GM21447 (cell line): ENCODE data around the gene PKD1.

Source experiments
- ATAC-seq: cut with Tn5 transposase; IDR thresholded peaks from one replicate; pipeline ENCODE4 v1.9.1; 2021; ENCODE audit not compliant: unreplicated experiment

The PKD1 gene

DNA sequence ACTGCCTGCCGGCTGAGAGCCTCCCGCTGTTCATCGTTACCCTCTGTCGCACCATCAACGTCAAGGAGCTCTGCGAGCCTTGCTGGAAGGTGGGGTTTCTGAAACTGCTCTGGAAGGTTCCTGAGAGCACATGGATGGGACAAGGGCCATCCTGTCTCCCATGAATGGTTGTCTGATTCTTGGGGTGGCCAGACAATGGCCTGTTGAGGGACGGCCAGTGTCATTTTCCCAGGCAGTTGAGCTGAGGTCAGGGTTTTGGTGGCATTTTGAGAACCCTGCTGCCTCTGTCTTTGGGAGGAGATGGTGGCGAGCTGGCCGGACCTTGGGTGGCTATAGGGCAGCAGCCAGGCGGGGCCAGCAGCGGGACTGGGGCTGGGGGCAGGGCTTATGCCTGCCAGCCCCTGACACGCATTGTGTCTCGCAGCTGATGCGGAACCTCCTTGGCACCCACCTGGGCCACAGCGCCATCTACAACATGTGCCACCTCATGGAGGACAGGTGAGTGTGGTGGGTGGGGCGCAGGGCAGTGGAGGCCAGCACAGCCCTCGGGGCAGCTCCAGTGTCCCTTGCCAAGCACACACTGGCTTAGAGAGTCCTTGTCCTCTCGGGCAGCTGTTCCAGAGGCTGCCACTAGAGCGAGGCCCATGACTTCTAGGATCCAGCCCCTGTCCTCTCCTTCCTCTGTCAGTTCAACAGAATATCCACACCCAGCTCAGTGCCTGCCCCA lies 78.9 kb downstream of the PKD1 start:
- no peak for ATAC-seq

DNA sequence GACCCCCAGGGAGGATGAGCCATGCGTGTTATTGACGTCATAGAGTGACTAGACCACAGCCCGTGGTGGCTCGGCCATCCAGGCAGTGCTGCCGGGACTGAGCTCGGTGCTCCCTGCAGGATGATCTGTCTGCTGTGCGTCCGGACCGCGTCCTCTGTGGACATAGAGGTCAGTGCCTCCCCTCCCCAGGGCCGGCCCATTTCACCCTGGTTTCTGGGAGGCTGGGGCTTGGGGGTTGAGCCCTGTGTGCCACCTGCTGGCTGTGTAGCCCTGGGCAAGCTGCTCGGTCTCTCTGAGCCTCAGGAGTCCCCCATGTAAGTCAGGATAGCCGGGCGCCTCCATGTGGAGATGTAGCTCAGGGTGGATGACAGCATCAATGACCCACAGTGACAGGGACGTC lies 79.6 kb downstream of the PKD1 start:
- no peak for ATAC-seq

DNA sequence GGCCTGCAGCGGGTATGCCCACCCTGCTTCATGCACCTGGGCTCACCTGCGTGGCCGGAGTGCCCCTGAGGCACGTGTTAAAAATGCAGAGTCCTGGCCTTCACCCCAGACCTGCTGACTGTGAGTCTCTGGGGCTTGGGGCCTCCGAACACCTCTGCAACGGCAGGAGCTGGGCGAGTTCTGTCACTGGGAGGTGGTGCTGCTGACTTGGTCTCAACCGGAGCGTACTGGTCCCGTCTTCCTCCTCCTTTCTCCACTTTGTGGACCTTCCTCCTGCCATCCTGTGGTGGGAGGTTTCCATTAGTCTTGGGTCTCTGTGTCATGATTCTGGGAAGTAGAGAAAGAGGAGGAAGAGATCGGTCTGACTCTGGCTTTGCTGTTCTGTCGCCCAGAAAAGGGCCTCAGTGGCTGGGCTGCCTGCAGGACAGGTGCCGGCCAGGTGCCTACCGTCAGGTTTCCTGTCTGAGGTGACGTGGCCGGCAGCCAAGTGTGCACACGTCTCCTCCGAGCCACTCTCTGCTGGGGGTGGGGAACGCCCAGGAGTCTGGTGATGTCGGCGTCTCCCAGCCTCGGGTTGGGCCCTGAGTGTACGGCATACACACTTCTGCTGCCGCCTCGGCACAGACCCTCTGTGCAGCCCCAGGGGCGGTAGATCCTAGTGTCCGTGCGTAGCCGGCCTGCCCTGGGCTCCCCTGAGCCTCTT lies 81.0 kb downstream of the PKD1 start:
- ATAC-seq: no peak

DNA sequence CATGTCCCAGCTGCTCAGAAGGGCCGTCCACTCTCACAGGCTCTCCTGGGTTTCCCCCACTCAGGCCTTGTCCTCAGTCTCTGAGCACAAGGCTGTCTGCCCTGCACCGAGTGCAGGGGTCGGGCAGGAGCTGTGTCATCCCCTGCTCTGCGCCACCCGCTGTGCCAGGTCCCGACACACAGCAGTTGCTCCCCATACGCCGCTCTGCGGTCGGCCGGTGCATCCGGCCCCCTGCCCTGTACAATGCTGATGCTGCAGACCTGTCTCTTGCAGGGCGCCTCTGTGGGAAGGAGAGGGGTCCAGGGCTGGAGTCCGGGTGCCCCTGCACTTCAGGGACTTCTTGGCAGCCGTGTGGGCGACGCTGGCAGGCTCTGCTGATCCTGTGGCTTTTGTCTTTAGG lies 81.8 kb downstream of the PKD1 start:
- ATAC-seq: no peak

DNA sequence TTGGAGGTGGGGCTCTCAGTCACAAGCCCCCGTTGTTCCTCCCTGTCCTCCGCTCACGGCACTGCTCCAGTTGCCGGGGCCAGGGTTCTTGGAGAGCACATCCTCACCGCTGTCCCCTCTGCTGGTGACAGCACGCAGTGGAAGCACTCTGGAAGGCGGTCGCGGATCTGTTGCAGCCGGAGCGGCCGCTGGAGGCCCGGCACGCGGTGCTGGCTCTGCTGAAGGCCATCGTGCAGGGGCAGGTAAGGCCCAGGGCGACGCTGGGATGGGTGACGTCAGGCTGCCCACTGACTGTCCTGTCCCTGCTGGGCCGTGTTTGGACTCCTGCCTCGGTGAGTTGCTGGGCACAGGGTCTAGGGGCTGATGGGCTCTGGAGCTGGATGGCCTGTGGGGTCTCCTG lies 82.5 kb downstream of the PKD1 start:
- no peak for ATAC-seq

DNA sequence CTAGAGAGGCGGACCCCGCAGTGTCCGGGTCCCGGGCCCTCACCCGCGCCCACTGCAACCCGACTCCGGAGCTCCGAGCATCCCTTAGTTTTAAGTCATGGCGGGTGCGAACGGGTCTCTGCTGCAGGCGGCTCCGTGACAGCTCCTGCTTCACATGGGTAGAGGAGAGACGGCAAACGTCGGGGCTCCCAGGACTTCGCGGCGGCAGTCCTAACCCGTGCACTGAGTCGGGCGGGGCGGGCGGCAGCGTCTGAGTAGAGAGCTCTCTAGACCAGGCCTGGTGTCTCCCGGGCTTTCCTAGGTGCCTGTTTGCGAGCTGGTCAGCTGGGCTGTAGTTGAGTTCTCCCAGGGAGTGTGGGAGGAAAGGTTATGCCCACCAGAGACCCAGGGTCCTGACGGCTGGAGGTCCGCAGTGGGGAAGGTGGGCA lies 87.6 kb downstream of the PKD1 start:
- ATAC-seq: no peak

DNA sequence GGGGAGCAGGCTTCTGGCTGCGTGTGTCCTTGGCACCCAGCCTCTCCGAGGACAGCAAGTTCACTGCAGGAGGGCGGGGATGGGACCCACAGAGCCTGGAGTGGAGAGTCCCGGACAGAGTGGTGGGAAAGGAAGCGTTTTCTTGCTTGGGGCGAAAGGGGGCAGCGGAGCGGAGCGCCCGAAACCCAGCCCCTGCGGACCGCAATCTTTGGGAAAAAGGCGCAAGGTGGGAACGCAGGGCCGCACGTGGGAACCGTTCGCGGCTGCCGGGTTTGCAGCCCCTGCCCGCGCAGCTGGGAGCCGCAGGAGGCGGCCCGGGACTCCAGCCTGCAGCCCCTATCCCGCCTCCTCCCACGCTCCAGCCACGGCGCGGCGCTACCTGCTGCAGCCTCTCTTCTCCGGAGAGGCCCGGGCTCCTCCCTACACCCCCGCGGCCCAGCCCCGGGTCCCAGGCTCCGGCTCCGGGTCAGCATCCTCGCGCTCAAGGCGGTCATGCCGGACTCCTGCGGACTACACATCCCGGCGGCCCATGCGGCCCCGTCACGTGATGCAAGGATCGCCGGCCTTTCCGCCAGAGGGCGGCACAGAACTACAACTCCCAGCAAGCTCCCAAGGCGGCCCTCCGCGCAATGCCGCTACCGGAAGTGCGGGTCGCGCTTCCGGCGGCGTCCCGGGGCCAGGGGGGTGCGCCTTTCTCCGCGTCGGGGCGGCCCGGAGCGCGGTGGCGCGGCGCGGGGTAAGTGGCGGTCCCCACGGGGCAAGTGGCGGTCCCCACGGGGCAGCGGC lies 88.2 kb downstream of the PKD1 start, which contains the start of the genes NTHL1 and TSC2:
NTHL1 (minus strand) TSS at position 505 of the 786 bp plus-strand sequence; CDS start at position 494, 11 bp downstream.
TSC2 (plus strand) TSS at position 656 of the 786 bp plus-strand sequence. CDS start 631 bp downstream, outside the sequence.
- peak; percentile 90 for ATAC-seq

DNA sequence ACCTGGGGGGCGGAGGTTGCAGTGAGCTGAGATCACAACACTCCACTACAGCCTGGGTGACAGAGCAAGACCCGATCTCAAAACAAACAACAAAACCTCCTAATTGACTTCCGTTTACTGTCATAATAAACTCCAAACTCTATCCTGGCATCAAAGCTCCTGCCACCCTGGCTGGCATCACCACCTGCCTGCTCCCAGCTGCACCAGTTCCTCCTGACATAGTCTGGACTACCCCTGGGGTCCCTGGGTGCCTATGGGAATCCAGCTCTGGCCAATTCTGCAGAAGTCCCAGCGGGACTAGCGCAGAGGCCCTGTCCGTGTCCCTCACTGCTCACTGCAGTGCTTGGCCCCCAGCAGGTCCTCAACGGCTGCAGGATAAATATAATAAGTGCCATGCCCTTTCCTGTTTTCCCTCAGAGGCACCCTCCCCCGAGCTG lies 88.8 kb downstream of the PKD1 start:
- ATAC-seq: no peak

DNA sequence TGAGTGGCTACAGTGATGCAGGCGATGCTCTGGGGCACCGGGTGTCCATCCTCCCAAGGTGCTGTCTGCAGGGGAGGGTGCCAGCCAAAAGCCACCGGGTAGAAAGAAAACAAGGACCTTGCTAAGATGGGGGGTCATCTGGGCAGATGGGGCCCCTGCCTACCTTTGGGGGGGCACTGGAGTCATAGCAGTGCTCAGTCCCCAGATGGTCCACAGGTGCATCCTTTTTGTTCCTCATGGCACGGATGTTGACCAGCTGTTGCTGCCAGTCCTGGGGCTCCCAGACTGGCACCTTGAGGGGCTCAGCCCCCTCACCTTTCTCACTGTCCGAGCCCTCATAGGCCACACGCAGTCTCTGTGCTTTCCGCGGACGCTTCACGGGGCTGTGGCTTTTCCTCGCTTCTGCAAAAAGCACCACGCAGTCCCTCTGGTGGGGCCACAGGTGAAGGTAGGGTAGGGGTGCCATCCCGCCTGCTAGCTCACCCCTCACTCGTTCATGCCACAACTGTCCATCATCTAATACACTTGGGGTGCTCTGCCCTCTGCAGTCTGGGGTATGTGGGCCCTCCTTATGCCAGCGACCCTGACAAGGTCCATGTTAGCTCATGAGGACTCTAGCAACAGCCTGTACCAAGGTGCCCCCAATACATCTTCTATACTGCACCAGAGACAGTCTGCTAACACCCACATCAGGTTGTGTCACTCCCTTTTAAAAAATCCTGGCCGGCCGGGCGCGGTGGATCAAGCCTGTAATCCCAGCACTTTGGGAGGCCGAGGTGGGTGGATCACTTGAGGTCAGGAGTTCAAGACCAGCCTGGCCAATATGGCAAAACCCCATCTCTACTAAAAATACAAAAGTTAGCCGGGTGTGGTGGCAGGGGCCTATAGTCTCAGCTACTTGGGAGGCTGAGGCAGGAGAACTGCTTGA lies 89.5 kb downstream of the PKD1 start:
- no peak for ATAC-seq

DNA sequence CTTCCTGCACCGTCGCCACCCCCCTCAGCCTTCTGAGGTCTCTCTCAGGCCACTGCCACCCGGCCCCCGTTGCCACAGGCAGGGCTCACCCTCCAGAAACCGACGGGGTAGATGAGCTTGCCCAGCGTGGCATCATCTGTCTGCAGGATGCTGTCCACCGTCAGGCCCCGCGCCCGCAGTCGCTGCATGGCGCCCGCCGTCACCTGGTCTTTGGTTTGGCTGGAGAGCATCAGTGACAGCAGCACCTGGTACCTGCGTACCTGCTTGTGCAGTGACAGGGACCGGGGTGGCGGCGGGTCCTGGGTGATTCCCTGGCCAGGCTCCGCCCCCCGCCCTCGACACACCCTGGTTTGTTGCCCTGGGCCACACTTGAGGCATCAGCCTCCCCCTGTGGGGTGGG lies 91.2 kb downstream of the PKD1 start:
- no peak for ATAC-seq

DNA sequence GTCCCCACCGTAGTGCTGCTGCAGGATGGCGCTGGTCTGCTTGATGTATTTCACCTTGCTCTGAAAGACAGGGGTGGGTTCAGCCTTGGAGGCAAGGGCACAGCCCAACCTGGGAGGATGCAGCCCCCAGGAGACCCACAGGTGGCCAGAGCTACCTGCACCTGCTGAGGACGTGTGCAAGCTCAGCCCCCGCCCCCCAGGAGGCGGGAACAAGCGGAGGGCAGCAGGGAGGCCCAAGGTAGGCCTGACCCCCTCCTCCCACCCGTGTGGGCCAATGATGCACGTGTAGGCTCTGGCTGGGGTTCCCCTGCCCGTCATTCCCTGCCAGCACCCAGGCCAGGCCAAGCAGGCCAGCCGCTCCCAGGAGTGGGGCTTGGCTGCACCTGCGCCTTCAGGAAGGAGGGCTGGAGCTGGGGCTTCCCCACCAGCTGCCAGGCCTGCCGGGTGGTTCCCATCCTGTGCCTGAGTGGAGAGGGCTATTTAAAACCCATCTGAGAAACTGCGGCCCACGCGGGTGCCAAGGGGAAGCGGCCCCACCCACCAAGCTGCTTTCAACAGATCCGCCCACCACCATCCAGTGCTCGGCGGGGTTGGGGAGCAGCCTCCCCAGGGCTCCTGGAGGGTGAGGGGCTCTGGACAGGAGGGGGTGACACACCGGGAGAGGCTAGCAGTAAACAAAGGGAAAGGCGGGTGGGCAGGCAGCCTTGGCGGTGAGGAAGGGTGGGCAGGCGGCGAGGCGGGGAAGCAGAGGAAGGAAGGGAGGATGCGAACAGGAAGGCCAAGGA lies 91.8 kb downstream of the PKD1 start:
- no peak for ATAC-seq

DNA sequence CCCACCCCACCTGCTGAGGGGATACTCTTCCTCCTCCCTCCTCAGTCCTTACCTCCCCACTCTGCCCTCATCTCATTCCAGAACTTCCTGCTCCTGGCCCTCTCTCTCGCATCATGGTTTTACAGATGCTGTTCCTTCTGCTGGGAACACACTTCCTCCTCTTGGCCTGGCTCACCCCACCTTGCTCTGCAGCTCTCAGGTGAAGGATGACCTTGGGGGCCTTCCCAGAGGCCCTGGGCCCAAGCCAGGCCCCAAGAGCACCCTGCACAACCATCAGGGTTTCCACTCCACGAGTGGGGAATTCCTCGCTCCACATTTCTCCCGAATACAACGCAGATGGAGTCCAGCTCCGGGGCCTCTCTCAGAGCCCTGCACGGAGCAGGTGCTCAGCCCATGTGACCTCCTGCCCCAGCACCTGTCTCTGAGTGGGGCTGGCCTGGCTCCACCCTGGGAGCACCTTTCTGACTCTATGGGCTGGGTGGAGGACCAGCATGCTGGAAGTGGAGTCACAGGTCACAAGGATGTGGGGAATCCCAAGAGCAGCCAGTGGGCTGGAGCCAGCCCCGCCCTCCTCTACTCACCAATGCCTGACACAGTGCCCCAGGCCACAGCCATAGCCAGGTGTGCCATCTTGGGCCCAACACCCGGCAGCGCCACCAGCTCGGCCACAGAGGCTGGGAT lies 92.6 kb downstream of the PKD1 start:
- ATAC-seq: no peak

DNA sequence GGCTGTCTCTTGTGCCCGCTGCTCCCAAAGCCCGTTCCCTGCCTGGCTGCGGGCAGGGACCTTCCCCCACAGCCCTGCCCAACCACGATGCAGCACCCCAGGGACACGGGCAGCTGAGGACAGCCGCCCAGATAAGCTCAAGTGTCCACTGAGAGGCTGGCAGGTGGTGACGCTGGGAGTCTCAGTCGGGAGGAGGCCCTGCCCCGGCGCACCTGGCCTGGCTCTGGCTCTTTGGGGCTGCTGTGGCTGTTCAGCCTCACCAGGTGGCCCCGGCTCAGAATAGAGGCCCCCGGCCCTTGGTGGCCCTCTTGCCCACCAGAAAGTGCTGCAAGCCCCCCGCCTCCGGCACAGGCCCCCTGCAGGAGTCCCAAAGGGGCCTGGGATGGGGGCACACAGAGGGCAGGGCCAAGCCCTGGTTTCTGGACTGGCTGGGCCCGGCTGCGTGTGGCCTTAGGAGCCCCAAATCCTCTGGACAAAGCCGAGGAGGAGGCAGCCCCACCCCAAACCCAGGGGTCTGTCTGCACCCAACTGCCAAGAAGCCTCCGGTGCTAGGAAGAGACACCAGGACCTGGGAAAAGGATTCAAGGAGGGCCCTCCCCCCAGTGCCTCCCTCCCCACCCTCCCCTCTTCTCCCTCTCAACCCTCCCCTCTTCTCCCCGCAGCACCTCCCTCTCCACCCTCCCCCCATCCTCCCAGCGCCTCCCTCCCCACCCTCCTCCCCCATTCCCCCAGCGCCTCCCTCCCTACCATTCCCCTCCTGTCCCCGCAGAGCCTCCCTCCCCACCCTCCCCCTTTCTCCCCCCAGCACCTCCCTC lies 93.3 kb downstream of the PKD1 start:
- ATAC-seq: no peak

DNA sequence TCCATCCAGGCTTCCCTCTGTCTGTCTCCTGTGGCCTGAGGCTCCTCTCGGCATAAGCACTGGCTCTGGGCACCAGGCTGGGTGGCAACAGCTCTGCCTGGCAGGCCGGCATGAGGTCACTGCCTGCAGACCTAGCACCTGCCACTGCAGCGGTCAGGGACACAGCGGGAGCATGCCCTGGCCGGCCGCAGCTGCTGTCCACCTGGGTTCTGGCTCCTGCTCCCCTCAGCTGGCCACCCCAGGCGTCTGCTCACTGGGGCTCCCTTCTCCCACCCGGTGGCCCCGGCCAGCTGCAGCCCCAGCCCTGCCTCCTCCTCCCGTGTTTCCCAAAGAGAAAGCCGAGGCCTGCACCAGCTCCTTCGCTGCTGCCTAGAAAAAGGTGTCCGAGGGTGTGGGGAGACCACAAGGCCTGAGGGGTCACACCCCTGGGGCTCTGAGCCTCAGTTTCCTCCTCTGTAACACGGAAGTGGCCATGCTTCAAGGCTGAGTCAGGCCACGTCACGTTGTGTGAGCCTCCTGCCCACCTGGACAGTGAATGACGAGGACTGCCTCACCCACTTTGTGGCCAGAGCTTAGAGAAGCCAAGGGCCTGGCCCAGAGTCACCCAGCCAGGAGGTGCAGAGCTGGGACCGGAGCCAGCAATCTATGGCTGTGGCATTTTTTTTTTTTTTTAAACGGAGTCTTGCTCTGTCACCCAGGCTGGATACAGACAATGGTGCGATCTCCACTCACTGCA lies 94.7 kb downstream of the PKD1 start:
- no peak for ATAC-seq

DNA sequence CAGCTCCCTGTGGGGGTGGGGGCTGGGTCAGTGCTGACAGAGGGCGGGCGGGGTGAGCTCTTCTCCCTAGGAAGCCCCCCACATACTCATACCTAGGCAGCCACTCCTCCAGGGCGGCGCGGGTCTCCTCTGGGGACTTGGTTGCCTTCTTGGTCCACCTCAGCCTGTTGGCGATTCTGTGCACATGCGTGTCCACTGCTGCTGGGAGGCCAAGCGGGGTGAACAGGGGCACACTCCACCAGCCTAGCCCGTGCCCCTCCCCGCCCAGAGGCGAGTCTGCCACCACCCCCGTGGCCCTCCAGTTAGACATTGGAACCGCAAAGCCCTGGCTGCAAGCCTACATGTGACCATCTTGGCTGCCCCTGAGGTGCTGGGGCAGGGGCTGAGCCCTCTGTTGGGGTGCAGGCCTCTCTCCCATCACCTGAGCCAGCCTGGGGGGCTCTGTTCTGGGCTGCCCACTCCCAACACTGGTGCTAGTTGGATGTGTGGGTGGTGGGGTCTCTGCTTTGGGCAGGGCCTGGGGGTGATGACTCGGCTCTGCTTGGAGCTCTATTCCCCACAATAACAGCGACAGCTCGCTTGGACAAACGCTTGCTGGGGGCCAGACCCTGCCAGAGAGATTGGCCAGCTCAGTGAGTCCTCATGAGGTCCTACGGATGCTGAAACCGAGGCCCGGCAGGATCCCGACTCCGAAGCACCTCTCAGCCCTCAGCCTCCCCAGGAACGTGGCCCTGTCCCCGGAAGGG lies 95.5 kb downstream of the PKD1 start:
- no peak for ATAC-seq

DNA sequence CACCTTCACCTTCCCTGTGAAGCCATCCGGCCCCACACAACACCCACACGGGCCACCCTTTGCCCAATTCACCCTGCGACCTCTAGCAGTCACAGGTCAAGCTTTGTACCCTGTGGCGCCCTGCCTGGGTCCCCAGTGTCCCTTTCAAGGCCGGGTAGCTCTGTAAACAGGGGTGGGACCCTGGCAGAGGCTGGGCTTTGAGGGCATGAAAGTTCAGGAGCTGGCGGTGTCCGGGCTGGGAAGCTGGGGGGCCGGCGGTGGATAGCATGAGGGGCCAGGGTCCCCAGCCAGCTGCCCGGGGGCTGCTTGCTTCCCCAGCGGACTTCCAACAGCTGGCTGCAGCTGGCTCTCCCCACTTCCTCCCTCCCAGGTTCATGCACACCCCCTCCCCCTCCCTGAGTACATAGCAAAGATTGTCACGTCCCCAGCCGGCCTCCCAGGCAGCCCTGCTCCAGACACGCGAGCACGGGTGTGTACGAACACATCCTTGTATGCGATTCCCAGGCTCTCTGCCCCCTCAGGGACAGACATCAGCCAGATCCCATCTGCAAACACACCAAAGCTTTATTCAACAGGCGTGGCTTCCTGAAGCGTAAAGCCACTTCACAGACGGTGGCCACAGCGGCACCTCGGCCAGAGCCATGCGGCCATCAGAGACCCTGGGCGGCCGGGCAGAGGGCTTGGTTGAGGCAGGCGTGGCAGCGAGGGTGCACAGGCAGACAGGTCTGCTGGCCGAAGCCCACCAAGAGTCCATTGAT lies 96.2 kb downstream of the PKD1 start:
- ATAC-seq: no peak
